DMS114 treated with DMSO at 0.1 percent for 48 hours (cell line): Measurements from ENCODE around the gene CTBP2.
"Not testable (repeated sequence)": the region's sequence is repeated elsewhere in the genome, so short reads cannot be mapped to it uniquely, and the experiment has no call there.

Source experiments
- DNase-seq: peaks from one replicate; lab custom pipeline; 2025; ENCODE audit not compliant: unreplicated experiment; lab: John Stamatoyannopoulos, UW

Gene CTBP2

DNA sequence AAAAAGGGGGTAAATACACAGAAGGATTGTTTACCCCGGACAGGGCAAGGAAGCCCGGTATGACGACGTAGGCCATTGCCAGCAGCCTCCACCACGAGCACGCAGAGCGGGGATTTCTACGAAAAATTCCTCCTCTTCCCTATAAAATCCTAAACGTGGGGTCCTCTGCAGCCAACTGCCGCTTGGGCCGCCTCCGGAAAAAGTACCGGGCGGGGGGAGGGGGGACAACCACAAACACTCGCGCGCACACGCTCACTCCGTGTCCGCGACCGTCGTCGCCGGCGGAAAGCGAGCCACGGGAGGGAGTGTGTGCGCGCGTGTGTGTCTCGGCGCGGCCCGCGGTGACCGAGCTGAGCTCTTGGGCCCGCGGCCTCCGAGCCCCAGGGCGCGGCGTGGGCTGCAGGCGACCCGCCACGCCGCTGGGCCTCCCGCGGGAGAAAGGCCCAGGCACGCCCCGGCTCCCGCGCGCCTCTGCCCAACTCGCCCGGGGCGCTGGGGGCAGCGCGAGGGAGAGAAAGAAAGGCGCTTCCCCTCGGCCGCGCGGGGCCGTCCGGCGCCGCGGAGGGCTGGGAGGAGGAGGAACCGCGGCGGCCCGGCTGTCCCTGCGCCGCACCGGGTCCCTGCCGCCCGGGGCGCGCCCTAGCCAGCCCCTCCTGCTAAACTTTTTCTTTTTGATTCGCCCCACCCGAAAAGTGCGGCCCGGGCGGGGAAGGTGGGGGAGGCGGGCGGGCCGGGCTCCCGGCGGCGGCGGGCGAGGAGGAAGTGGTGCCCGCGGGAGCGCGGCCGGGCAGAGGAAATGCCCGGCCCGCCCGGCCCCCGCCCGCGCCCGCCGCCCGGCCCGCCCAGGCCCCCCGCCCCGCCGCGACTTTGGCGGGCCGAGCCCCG is 1.5 kb downstream of the CTBP2 start:
- peak; percentile 33 for DNase-seq

DNA sequence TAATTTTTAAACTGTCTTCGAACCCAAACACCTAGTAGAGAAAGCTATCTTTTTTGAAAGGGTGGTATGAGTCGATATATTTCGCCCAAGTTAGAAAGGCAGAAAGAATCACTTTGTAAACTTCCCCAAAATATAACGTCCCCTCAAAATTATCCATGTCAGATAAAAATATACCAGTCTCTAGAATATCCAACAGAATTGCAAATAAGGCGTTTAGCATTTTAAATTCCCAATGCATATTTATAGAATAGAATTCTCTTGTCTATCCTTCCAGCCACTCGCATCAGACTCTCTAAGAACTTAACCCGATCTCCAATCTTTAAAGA is 2.1 kb downstream of the CTBP2 start:
- DNase-seq: no peak

DNA sequence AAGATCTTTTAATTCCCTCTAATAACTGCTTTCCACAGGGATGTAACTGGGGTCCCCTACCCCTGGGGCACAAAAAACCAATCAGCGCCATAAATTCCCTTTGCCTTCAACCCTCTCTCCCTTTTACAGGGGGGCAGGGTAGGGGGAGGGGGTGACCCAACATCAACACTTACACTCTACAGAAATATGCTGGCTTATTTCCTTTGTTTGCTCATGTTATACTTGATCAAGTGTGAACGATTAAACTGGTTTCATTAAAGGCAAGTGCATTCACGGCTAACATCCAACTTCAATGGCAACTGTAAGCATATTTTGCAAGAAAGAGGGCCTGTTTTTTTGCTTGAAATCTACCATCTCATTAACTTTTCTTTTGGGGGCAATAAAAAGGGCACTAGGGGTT is 2.9 kb downstream of the CTBP2 start:
- no peak for DNase-seq

DNA sequence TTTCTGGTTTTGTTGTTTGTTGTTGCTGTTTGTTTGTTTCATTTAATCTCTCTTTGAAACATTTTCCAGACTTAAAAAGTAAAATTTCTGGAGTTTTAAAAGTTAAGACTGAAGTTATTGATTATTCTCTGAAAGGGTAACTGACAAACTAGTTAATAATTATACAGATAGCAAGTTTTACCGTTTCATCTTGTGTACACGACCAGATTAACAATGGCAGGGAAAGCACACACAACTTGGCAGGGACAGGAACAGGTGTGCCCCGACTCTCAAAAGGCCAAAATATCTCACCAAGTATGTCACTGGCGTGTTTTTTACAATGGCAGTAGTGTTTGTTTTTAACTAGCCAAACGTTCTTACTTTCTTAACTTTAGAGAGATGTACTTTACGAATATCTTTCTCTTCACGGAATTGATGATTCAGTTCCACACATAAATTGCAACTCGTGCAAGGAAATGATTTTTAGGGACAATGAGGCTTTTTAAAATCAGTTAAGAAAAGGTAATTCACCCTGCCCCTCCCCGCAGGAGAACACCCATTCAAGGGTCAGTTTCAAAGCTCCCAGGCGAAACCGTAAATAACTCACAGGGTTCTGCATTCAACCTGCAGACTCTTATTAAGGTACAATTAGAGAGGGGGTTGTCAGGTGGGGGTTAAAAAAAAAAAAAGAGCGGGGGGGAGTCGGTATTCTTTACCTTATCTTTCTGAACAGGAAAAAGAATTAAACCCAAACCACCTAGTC is 3.5 kb downstream of the CTBP2 start:
- DNase-seq: no peak

DNA sequence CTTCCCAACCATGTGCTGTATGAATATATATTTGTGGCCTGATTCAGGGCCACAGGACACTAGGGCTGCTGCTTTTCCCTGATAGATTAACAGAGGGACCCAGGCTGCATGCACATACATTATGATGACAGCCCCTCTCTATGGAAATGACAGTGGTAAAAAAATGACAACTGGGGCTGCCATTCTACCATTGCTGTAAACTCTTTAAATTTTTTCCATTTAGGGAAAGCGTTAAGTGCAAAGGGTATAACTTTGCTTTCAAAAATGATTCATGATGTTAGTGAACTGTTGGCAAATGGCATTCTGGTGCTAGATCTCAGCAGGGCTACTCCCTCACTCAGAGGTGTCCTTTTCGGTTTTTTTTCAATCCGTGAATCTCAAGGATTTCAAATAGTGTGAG is 4.2 kb downstream of the CTBP2 start:
- no peak for DNase-seq

DNA sequence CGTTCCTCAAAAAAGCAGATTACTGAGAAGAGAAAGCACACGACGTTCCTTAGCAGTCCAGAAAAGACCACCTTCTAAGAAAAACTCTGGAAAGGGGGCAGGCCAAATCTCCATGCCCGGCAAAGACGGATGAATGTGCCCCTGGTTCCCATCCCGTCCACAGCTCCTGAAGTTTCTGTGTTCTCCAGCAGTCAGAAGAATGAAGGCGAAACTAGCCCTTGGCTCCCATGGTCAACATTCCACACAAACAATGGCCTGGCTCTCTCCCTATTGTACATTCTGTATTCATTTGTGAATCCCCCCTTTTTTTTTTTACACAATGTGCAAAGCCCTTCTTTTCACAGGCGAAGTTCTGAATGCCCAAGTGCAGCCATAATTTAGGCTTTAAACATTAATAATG is 5.3 kb downstream of the CTBP2 start:
- DNase-seq: no peak

DNA sequence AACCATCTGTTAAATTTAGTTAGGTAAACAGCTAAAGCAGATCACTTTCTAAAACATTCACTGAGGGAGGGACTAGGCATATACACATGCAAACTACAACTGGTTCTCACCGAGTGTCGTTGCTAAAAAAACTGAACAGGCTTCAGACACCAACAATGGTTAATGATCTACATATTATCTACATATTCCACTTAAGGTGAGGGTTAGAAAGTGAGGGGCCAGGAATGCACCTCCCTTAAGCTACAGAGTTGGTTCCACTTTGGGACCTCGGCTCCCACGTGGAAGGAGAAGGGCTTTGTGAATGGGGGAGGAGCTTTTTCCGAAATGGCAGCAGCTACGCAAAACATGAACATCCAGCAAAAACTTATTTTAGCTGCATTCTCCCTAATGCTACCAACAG is 5.8 kb downstream of the CTBP2 start:
- no peak for DNase-seq

DNA sequence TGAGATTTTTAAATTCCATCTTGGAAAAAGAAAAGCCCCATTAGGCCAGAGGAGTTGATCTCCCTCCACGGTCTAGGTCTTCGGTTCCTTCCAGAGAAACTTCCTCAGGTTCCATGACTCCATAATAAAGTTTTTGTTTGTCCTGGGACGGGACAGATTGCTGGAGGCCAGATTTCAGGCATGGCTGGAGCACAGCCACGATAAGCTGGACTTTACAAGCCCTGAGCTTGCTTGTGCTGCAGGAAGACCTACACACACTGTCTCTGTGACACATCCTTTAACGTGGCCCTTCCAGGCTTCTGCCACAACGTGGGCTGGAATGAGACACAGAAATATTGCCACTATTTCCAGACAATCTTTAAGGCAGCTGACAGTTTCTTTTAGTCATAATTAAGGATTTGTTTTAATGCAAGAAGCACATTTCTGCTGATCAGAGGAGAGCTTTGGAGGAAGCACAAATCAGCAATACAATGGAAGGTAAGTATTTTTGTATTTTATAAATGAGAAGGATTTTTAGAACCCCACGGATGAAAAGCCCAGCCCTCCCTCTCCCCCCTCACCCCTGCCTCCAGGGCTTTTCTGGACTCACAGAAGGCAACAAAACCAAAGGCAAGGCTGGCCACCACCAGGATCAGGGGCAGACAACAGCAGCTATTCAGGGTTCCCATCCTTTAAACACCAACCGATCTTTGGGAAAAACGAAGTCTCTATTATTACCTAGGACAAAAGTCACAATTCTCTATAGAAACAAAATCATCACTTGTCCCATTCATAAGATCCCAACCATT is 6.5 kb downstream of the CTBP2 start:
- no peak for DNase-seq

DNA sequence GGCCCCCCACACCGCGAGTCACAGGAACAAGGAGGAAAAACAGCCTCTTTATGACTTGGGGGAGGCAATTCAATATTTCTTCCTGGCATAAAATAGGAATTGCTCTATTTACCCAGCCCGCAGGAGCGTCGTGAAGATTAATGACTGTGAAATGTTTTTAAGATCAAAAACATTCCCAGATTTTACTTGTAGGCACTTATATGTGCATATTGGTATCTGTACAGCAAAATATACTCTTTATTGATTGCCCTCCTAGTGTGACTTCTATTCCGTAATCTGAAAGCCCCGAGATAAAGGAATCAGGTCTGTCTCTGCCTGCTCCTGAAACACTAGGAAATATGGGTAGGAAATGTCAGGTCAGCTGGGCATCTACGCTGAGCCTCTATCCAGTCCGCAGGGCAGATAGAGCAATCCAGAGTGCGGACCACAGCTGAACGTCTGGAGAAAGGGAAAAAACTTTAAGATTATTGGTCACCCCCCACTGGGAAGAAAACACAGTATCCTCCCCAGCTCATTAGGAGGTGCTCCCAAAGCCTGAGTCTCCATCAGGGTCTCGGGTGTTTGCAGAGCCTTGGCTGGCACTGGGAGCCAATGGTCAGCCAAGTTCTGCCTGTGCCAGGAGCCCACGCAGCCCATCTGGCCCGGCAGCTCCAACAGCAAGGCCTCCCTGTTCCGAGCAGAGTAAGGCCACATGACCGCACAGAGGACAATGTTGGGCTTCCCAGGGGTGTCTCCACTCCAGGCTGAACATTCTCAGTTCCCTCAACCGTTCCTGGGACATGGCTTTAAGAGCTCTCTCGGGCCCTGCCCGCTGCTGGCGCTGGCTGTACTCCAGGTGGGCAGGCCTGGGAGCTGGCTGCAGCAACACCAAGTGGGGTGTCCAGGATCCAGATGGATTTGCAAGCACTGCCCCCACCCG is 7.7 kb downstream of the CTBP2 start:
- DNase-seq: no peak

DNA sequence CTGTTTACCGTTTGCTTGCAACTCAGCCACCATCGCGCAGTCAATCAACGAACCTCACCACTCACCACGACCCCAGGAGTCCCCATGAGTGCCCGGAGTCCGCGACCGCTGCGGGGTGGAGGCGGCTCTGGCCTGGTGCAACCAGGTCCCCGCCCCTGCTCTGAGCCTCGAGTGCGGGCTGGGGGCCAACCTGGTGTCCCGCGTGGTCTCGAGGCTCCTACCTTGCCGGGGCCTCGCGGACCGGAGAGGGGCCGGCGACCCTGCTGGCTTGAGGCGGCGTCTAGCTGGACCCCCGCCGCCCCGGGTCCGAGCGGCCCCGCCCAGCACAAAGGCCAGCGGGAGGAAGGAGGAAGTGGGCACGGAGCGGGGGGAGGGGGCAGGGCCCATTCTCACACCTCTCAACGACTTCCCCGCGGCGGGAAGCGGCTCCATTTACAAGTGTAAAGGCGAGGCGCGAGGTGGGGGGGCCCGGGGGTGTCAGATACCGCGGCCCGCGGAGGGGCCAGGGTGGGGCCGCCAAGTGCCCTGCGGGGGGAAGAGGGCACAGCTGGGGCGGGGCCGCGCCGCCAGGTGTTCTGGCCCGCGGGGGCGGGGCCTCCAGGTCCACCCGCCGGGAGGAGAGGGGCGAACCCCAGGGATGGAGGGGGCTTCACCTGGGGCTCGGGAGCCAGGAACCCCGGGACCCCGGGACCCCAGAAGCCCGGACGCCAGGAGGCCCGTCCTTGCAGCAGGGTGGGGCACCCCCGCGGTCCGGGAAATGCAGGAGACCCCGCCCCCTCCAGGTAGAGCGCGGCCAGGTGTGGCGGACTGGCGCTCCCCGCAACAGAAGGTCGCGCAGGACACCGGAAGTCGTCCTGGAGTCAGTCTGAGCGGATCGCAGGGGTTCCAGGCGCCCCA is 8.6 kb downstream of the CTBP2 start:
- no peak for DNase-seq

DNA sequence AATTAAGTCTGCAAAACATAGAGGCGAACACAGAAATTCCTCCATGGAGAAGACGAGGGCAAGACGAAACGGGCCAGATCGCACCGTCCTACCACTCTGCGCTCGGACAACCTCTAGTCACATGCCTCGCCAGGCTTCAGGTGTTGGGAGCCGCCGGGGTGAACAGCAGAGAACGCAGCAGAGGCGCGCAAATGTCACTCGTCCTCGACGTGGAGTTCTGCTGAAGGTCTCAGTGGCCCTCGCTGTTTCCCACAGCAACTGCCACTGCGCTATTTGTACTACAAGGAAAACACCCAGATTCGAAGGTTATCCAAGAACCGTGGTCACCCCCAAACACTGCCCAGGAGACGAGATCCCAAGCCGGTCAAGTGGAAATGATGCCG is 9.2 kb downstream of the CTBP2 start:
- no peak for DNase-seq

DNA sequence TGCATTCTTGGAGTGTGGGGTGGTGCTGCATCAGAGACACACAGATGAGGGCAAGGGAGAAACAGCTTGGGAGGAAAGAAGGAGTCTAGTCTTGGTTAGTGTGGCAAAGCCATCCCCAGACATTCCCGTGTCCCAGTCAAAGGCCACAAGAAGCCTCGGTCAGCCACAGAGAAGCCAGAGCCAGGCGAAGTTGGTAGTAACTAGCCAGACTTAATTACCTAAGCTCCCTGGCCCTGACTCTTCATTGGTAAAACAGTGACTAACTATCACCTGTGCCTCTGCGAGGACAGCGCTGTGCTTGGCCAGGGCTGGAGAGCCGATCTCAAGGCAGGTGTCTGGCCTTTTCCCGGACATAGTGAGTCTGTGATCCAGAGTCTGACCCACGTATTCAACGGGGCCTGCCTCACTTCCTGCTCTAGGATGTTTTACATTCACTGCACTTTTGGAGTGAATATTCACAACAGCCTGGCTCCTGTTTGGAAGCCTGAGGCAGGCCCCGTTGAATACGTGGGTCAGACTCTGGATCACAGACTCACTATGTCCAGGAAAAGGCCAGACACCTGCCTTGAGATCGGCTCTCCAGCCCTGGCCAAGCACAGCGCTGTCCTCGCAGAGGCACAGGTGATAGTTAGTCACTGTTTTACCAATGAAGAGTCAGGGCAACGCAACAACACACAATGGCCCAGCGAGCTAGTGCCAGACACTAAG is 9.8 kb downstream of the CTBP2 start:
- DNase-seq: not testable (repeated sequence)

DNA sequence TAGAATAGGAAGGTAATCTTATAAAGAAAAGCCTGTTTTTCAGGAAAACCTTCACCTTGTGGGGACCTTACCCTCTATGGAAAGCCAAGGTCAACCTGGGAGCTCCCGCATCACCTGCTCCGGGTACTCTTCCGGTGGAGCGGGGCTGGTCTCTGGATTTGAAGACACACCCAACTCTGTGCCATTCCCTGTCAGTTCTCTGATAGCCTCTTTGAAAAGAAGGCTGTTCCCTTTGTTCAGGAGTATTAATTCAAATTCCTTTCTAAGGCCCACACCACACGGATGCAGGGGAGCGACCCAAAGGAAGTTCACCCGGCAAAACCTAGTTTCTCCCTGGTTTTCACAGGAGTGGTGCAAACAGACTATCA is 10.7 kb downstream of the CTBP2 start:
- no peak for DNase-seq

DNA sequence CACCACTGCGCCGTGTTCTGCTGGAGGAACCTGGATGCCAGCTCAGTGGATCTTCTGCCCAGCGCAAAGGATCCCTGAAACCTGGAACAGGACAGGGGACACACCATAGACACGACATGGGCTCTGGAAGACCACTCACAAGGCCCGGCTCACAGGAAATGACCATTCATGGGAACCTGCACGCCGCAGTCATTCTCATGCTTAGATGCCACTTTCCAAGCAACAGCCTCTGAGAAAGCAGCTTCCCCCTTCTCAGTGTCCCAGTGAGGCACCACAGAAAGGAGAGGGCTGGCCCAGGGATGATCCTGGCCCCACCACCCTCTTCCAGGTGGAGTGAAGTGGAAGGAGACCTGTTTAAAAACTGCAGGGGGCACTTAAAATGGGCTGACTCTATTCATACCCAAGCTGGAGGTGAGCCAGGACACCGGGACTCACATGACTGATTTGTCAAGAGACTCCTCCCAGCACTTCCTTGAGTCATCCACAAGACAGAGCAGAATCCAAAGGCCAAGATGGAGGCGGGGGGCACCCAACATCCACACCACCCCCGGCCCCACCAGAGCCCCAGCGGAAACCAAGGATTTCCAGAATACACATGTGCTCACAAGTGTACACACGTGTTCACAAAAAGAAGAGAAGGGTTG is 11.2 kb downstream of the CTBP2 start:
- no peak for DNase-seq

DNA sequence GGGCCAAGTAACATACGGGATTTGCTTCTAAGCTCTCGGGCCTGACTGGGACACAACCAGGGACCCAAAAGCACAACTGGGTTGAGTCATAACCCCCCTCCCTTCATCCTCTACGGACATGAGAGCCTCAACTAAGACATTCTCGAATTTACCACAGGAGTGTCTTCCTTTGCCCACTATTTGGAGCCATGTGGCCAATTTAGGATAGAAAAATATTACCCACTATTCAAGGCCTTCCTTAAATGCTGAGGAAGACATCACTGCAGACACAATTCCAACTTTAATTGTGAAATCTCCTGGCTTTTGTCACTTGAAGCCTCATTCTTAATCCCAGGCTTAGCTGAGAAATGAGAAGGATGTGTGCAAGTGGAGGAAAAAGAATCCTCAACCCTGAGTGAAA is 11.8 kb downstream of the CTBP2 start:
- DNase-seq: no peak

DNA sequence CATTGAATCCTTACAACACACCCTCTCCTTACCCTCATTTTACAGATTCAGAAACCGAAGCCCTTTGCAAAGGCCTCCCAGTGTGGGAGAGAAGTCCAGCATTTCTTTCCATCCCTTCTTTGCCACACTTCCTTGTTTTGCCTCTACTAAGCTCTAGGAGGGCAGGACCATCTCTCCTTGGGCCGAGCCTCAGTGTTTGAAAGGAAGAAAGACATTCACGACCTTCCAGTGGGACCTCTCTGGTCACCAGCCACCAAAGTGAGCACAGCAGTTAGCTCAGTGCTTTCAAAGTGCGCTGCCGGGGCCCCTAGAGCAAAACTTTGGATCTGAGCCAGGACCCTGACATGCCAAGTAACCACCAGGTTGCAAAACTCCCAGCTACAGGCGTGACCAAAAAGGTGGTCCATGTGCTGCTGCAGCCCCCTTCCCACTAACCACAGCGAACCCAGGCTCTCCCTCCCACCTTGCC is 12.4 kb downstream of the CTBP2 start:
- DNase-seq: no peak

DNA sequence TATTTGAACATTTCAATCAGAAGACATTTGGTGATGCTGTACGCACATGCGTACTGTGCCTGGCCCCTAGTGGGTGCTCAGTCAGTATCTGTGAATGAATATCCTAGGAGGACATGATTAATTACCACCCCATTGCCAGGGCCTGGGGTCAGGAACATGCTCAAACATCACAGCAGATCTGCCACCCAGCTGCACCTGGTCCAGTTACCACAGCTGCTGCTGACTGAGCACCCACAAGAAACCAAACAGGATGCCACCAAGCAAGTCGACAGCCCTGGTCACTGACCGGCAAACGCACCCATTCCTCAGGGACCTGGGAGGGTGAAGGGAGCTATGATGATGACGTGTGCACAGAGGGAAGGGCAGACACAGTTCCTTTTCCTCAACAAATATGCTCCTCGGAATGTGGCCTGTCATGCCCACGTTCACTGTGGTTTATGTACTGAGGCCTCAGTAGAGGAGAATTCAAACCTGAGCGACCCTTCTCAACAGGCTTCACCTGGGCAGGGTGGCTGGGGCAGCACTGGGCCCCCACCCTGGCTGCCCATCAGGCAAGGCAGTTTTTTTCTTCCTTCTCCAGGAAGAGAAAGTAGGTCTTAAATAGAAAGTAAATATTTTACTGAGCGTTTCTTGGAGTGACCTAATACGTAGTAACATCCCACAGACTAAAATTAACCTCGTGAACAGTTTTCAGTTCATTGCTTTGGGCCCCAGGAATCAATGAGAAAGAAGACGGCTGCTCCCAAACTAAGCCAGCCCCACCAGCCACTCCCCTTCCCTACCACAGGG is 13.4 kb downstream of the CTBP2 start:
- DNase-seq: no peak

DNA sequence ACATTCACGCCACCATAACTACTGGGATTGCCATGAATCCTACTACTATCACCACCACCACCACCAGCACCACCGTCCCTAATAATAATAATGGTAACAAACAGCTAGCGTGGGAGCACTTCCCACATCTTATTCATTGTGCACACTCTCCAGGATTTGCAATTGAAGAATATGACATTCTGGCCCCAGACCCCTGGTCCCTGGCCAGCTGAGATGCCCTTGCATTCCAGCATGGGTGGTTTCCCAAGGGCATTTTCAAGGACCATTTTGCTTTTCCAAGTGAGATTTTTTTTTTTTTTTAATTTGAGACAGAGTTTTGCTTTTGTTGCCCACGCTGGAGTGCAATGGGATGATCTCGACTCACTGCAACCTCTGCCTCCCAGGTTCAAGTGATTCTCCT is 14.7 kb downstream of the CTBP2 start:
- no peak for DNase-seq
